GM18858 (cell line): ENCODE measurements around the gene SCAPER.

ENCODE experiments used
- ATAC-seq: cut with Tn5 transposase; IDR thresholded peaks from one replicate; pipeline ENCODE4 v1.9.1; 2021; ENCODE audit not compliant: unreplicated experiment

The SCAPER gene

GRCh38 chr15:76378691-76379090 is 526.4 kb downstream of the SCAPER start:
- ATAC-seq, result no peak

GRCh38 chr15:76377751-76378150 is 527.4 kb downstream of the SCAPER start:
- no peak for ATAC-seq

GRCh38 chr15:76377217-76377616 is 527.9 kb downstream of the SCAPER start:
- ATAC-seq, result no peak

- ATAC-seq, result no peak
Observed at GRCh38 chr15:76376816-76377215, 528.3 kb downstream of the SCAPER start.

DNA sequence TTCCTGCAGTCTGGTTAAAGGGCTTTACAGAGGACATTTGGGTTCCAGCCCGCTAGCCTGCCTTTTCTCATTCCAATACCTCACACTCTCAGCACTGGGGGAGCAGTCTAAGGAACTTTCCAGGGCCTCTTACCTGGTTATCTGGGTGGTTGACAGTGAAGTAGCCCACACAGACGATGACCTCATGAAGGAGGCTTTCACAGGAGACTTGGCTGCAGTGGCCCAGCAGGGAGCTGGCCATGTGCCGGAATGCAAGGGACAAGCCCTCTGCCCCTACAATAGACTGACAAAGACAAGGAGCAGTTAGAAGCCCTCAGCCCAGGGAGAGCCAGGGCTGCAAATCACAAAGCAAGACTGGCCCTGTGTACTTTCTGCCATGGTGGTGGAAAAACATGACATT is 529.1 kb downstream of the SCAPER start:
- ATAC-seq, result no peak

DNA sequence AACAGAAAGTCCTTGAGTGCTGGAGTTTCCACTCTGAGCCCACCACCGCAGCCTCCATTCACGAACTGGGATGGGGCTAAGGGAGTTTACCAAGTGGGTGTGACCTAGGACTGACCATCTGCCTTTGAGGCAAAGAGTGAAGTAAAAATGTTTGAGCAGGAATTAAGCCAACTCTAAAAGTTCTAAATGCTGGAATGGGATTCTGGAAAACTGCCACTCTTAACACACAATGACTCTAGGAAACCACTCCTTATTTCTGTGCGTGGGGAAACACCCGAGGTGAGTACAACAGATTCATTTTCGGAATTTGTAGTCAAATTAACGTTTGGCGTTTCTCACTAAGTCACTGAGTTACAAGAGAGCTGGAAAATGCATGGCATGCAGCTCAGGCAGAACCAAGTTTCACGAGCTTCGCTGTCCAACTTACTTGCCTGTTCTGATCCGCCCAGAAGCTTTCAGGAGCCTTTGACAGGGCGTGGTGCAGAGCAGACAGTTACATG is 537.0 kb downstream of the SCAPER start:
- no peak for ATAC-seq

- no peak for ATAC-seq
Observed at GRCh38 chr15:76366714-76367113, 538.4 kb downstream of the SCAPER start.

- ATAC-seq, result no peak
Observed at GRCh38 chr15:76363251-76363650, 541.9 kb downstream of the SCAPER start.

DNA sequence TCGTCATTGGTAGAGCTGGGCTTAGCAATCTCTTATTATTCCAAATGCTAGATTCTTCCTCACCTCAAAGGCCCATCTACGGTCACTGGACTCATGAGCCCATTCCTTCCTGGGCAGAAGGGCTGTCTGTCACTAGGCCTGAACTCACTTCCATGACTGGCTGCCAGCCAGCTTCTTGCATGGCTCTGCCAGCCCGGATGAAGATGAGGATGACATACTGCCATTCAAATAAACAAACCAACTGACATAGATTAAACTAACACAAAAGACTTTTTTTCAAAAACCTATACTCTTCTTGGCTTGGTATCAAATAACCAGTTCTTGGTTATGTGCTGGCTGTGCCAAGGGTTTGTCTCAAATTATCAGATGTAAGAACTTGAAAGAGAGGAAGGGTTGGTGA is 544.7 kb downstream of the SCAPER start:
- no peak for ATAC-seq

GRCh38 chr15:76359152-76359551 is 546.0 kb downstream of the SCAPER start:
- ATAC-seq, result no peak

DNA sequence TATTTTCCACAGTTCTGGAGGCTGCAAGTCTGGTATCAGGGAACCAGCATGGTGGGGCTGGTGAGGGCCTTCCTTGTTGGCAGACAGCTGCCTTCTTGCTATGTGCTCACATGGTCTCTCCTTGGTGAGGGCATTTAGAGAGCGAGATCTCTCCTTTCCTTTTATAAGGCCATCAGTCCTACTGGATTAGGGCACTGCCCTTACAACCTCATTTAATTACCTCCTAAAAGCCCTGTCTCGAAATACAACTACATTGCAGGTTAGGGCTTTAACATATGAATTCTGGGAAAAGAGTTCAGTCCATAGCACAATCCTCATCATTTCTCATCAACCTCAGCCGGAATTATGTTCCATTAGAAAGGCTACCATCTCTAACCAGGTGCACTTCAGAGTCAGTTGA is 546.7 kb downstream of the SCAPER start:
- ATAC-seq, result no peak

GRCh38 chr15:76354823-76355440 is 550.2 kb downstream of the SCAPER start:
- no peak for ATAC-seq

GRCh38 chr15:76353903-76354302 is 551.2 kb downstream of the SCAPER start:
- ATAC-seq, result no peak

- no peak for ATAC-seq
Observed at GRCh38 chr15:76353023-76353577, 552.0 kb downstream of the SCAPER start.

- no peak for ATAC-seq
Observed at GRCh38 chr15:76349301-76350070, 555.7 kb downstream of the SCAPER start.

DNA sequence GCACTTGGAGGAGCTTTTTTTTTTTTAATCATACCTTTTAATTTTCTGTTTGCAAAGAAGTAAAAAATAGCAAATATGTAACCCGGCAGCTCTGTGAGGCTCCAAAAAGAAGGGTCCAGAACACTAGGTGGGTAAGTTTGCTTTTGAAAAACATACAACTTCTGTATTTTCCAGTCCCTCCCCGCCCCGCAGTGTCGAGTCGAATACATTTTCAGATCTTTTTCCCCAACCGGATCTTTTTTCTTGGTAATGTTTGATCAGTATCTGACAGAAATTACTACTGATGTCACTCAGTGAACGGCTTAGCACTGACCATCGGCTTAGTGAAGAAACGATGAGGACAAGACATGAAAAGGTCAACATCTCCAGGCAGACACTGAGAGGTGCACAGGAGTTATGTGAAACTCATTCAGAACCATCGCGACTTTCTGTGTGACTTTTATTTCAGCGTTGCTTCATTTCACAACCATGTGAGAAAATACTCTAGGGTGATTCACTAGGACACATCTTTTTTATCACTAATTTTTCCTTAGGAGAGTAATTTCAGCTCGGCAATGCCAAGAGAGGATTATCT is 557.6 kb downstream of the SCAPER start:
- ATAC-seq, result no peak

DNA sequence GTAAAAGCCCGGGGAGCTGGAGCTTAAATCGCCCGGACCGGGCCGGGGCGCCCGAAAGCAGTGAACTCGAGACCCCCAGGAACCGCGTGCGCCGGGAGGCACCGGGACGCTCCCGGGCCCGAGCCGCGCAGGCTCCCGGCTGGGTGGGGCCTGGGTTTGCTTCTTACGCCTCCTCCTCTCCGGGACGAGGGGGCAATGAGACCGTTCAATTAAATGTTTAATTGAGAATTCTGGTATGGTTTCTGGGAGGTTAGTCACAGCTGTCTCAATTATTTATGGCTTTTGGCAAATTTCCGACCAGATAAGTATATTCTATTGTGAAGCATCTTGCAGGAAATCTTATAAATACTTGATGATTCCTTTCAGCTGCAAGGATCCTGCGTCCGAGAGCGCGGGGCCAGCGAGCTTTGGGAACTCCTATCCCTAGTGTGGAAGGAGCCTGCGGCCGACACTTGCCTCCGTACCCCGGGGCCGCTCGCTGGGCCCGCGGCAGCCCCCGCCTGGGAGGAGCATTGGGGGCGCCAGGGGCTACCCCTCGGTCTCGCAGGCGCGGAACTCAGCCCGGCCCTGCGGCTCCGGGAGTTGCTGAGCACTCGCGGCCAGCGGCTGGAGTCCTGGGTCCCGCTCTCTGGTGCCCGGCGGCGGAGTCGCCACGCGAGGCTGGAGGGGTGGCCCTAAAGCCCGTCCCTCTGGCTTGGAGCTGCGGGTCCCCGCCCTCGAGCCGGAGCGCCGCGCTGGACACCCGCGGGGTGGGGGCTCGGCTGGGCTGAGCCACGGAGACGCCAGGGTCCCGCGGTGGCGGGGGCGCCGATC is 558.3 kb downstream of the SCAPER start:
- no peak for ATAC-seq

DNA sequence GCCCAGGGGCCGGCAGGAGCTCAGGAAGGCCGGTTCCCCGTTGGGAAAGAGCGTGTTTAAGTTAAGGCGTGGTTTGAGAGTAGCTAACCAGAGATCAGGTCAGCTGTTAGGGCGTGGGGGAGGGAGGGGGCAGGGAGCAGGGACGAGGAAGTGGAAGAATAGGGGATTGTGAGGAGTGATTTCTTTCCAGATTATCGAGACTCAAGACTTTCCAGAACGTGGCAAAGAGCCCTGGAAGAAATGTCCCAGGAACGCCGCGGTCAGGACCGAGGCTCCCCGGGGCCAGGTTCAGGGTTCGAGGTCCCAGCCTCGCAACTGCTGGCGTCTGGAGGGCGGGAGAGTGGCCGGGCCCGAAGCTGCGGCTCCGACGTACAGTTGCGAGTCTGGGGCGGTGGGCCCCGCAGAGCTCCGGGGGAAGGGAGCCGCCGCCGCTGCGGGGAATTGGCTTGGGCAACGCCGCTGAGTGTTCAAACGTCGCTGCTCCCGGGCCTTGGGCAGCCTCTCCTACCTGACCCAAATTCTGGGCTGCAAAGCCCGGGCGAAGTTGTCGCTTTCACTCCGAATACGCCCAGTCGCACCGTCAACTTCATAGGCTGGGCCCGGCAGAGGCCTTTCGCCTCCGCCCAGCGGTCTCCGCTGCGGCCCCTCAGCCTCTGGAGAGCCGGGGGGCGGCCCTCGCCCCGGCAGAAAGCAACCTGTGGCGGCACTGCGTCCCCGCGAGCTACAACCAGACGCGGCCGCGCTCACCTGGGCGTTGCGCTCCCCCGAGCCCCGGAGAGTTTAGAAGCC is 559.1 kb downstream of the SCAPER start:
- no peak for ATAC-seq

DNA sequence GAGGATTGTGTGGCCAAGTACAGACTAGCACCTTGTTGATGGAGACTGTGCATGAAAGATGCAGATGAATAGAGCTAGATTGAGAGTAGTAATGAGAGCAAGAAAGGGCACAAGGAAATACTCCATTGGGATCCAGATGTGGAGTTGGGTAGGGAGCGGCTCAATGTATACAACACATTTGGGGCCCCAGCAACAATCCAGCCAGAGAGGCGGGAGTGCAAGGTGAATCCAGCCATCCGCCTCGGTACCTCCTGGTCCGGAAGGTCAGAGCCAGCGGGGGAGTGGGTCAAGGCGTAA is 559.6 kb downstream of the SCAPER start:
- ATAC-seq, result no peak

DNA sequence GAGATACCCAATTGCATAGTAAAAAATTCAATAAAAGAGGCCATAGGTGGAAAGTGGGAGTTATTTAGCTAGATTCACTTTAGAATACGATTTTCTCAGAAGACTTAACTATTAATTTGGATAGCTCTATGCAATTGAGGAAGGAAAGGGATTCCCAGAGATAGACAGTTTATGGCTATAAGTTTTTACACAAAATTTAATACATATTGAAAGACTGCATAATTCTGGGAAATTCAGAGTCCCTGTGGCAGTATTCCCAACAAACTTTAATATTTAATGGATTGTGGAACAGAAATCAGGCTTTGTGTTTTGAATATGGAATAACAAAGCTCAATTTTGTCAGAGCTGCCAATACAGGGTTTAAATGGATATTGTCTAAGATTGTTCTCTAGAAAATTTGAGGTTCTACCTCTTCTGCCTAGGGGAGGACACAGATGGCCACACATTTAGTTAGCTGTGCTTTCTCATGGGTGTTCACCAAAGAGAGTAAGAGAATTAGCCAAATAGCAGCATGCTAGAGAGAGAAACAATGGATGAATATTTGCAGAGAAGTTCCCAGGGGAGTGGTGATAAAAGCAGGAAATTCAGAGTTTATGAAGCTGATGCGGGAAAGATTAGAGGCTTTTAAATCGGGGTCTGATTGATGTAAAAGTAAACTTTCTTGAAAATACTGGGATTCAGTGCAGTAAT is 560.1 kb downstream of the SCAPER start:
- ATAC-seq, result no peak
